ENCODE data around the gene MAP3K14. TPM values are rescaled to one million over a fixed set of nuclear protein-coding genes. Genes with fewer than 3 reads are reported as not detected.

MAP3K14 gene
- total RNA-seq, 1 donor from 2014 or later = 11.5 TPM

- Mint-ChIP-seq H3K4me1 (peaks cover 39% of the 10 kb centered on the region), H3K9me3 (no peaks in the 10 kb centered on the region), H3K27ac (ENCODE audit: unreplicated experiment) (no peak overlapping the region), H3K4me3 (peak overlapping the region; percentile 72), H3K36me3 (ENCODE audit: low read depth) (no peaks in the 10 kb centered on the region), H3K27me3 (ENCODE audit: low read depth) (no peaks in the 10 kb centered on the region)
- no peak for DNase-seq (ENCODE audit: low read depth, low spot score)
- no peak for TF ChIP-seq CTCF (conservative IDR thresholded peaks at IDR 0.05)
Observed at GRCh38 chr17:45318561-45319230, 1.9 kb upstream of the MAP3K14 start.

- Mint-ChIP-seq H3K4me1 (peaks cover 50% of the 10 kb centered on the region), H3K27me3 (ENCODE audit: low read depth) (no peaks in the 10 kb centered on the region), H3K4me3 (peak overlapping the region; percentile 95), H3K27ac (ENCODE audit: unreplicated experiment) (peak overlapping the region; percentile 92), H3K9me3 (no peaks in the 10 kb centered on the region), H3K36me3 (ENCODE audit: low read depth) (no peaks in the 10 kb centered on the region)
- peak; percentile 99 for DNase-seq (ENCODE audit: low read depth, low spot score)
- no peak for TF ChIP-seq CTCF (conservative IDR thresholded peaks at IDR 0.05)
Observed at GRCh38 chr17:45317111-45317928, 500 bp upstream of the MAP3K14 start.

GRCh38 chr17:45315648-45316433 lies 979 bp downstream of the MAP3K14 start:
- TF ChIP-seq CTCF (conservative IDR thresholded peaks at IDR 0.05) = no peak
- Mint-ChIP-seq H3K27me3 (ENCODE audit: low read depth) (no peaks in the 10 kb centered on the region), H3K4me1 (peaks cover 50% of the 10 kb centered on the region), H3K36me3 (ENCODE audit: low read depth) (no peaks in the 10 kb centered on the region), H3K4me3 (peak overlapping the region; percentile 95), H3K9me3 (no peaks in the 10 kb centered on the region), H3K27ac (ENCODE audit: unreplicated experiment) (peak overlapping the region; percentile 59)
- no peak for DNase-seq (ENCODE audit: low read depth, low spot score)

- no peak for DNase-seq (ENCODE audit: low read depth, low spot score)
- H3K4me1 Mint-ChIP-seq = peaks cover 50% of the 10 kb centered on the region
- H3K9me3 Mint-ChIP-seq = no peaks in the 10 kb centered on the region
- TF ChIP-seq CTCF (conservative IDR thresholded peaks at IDR 0.05) = no peak
- H3K27ac Mint-ChIP-seq (ENCODE audit: unreplicated experiment) = no peak overlapping the region
- H3K36me3 Mint-ChIP-seq (ENCODE audit: low read depth) = no peaks in the 10 kb centered on the region
- H3K4me3 Mint-ChIP-seq = peak overlapping the region; percentile 95
- H3K27me3 Mint-ChIP-seq (ENCODE audit: low read depth) = no peaks in the 10 kb centered on the region
Observed at GRCh38 chr17:45314741-45315647, 1.8 kb downstream of the MAP3K14 start.
